Fibroblast of the aortic adventitia (primary cell): ENCODE data around the gene PPP1R3G. TPM values are rescaled to one million over a fixed set of nuclear protein-coding genes. Genes with fewer than 3 reads are reported as not detected.

Experiments used
- DNase-seq: peaks from one replicate; pipeline ENCODE4 v3.0.0-alpha.2; 2010; ENCODE audit warnings: low read depth
- H3K4me3 ChIP-seq: 2 replicates; pipeline ENCODE4 v1.5.1; 2011; ENCODE audit warnings: low read depth, mild to moderate bottlenecking, control low read depth, low read length, moderate library complexity
- total RNA-seq: library from RNA; depleted of rRNA; stranded (reverse); fragments of >200 nt; gene quantifications from 2 replicates; pipeline ENCODE4 v1.2.3, GENCODE V29; 2012; ENCODE audit warnings: low replicate concordance
- TF ChIP-seq, protein P1 (sequence below): IDR thresholded peaks from 2 replicates; pipeline ENCODE4 v1.5.1; 2011; ENCODE audit warnings: mild to moderate bottlenecking, low read length, control low read depth, inconsistent platforms; ENCODE audit not compliant: insufficient read depth

Gene PPP1R3G
- total RNA-seq, 1 donor = 10.1 TPM

DNA sequence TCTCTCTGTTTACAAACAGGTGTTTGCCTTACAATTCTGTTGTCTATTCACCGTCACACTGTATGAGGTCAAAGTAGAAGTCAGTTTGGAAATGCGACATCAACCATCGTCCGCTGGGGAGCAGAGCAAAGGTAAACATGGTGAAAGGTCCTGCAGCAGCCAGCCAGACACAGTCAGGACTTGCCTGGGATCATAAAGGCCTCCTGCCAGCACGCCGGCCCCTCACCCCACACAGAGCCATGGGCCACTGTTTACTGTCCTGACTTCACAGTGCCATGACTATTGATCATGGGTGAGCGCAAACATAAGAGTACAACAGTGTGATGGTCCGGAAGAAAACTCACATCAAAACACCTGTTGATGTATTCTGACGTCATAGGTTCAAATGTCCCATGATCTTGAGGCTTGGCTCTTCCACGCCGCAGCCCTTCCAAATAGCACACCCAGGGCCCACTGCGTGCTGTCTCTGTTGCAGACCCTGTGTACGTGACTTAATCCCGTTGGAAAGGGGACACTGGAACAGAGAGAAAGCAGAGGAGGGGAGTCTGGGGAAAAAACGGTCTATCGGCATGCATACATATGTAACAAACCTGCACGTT lies 16.9 kb upstream of the PPP1R3G start:
- H3K4me3 ChIP-seq = no peak overlapping the region
- TF ChIP-seq, protein P1, sequence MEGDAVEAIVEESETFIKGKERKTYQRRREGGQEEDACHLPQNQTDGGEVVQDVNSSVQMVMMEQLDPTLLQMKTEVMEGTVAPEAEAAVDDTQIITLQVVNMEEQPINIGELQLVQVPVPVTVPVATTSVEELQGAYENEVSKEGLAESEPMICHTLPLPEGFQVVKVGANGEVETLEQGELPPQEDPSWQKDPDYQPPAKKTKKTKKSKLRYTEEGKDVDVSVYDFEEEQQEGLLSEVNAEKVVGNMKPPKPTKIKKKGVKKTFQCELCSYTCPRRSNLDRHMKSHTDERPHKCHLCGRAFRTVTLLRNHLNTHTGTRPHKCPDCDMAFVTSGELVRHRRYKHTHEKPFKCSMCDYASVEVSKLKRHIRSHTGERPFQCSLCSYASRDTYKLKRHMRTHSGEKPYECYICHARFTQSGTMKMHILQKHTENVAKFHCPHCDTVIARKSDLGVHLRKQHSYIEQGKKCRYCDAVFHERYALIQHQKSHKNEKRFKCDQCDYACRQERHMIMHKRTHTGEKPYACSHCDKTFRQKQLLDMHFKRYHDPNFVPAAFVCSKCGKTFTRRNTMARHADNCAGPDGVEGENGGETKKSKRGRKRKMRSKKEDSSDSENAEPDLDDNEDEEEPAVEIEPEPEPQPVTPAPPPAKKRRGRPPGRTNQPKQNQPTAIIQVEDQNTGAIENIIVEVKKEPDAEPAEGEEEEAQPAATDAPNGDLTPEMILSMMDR = no peak
- DNase-seq = no peak

DNA sequence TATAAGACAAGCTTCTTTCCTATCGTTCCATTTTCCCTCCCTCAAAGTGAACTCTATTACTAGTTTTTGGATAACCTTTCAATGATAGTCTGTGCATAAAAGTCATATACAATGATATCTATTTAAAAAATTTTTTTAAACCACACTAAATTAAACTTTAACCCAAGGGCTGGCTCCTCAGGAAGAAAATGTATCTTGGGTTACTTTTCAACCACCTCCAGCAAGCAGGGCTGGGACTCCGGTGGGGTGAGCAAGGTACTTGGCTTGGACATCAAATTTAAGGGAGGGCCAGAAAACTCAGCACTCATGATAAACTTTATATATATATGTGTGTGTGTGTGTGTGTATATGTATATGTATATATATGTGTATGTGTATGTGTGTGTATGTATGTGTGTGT lies 13.9 kb upstream of the PPP1R3G start:
- no peak for DNase-seq
- H3K4me3 ChIP-seq = no peak overlapping the region
- TF ChIP-seq, protein P1 = no peak

DNA sequence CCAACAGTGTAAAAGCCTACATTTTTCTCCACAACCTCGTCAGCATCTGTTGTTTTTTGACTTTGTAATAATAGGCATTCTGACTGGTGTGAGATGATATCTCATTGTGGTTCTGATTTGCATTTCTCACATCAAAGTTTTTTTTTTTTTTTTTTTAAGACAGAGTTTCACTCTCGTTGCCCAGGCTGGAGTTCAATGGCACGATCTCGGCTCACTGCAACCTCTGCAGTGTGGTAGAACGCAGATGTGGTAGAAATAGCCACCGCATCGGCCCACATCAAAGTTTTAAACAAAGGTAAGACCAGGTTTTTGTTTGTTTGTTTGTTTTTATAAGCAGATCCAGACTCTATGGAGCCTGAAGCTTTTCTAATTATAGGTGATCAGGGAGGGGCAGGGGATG lies 12.7 kb upstream of the PPP1R3G start:
- H3K4me3 ChIP-seq = no peak overlapping the region
- no peak for DNase-seq
- TF ChIP-seq, protein P1 = no peak

DNA sequence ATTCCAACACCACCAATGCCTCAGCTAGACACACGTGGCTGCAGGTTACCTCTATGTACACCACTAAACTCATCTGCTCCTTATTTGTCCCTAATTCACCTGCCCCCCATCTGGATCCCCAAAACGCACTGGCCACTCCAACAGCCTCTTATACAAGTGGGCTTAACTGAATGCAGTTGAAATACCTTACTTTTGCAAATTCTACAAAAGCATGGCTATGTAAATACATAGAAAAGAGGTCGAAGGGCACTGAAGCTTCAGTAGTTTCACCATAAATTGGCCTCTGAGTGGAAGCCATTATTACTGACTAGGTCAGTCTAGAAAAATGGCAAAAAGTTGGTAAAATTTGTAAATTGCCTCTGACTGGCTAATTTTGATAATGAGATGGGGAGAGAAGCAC lies 11.1 kb upstream of the PPP1R3G start:
- H3K4me3 ChIP-seq = no peak overlapping the region
- TF ChIP-seq, protein P1 = no peak
- DNase-seq = no peak

DNA sequence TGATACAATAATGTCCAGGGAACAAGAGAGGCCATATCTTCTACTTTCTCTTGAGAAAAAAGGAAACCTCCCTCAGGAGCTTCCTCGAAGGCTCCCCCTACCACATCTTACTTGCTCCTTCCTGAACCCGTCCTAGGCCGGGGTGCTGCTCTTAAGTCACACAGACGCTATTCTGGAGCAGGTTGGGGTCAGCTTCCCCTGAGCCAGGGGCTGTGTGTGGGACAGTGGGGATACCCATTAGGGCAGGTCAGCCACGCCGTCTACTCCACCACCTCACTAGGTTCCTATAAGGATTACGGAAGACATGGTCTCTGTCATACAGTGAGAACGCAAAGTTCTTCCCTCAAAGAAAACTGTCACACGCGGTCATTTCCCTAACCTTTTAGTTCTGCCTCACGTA lies 8.2 kb upstream of the PPP1R3G start:
- TF ChIP-seq, protein P1 = no peak
- H3K4me3 ChIP-seq = no peak overlapping the region
- no peak for DNase-seq

DNA sequence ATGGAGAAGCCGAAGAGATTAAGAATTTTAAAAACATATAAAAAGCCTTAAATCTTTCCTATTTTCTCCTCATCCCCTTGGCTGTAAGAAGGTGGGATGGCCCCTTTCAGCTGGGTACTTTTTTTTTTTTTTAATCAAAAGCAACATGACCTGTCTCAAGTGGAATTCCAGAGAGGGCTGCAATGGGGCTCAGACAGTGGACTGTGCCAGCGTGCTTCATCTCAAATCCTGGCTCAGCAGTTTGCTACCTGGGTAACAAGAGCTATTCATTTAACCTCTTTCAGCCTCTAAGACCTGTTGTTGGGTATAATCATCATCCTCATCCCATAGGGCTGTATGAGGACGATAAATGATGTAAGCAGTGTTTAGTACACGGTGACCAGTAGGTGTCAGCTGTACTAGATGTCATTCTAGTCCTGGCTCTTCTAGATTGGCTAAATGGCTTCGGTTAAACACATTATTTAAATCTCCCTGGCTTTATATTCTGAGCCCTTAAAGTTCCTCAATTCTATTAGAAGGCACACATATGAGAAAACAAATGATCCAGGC lies 6.9 kb upstream of the PPP1R3G start:
- H3K4me3 ChIP-seq = no peak overlapping the region
- DNase-seq = no peak
- TF ChIP-seq, protein P1 = no peak

DNA sequence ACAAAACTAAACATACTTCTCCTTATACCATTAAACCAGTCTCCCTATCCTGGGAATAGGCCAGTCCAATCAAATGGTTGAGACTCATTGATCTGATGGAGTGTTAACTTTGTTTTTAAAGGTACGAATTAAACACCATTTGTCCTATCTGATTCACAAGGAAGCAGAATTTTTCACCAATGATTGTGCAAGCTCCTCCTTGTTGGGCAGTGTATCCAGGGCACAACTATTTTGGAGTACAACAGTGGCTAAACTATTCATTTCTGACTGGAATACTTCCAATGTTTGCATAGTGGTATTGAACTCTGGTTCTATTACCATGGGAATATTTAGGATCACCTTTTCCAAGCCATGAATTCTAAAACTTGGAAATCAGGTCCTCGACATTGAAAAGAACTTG lies 5.4 kb upstream of the PPP1R3G start:
- no peak for DNase-seq
- TF ChIP-seq, protein P1 = no peak
- no peak overlapping the region for H3K4me3 ChIP-seq
